22Rv1 (cell line): ENCODE data around the gene SYT8.

Experiments
- ZFX ChIP-seq: fragments of 450-650 bp; IDR thresholded peaks from 2 replicates; pipeline ENCODE4 v1.6.1; 2017; ENCODE audit warnings: antibody characterized with exemption, borderline replicate concordance
- TF ChIP-seq, protein P1 (sequence below): fragments of 450-650 bp; IDR thresholded peaks from 2 replicates; pipeline ENCODE4 v1.5.1; 2017; ENCODE audit warnings: mild to moderate bottlenecking

DNA sequence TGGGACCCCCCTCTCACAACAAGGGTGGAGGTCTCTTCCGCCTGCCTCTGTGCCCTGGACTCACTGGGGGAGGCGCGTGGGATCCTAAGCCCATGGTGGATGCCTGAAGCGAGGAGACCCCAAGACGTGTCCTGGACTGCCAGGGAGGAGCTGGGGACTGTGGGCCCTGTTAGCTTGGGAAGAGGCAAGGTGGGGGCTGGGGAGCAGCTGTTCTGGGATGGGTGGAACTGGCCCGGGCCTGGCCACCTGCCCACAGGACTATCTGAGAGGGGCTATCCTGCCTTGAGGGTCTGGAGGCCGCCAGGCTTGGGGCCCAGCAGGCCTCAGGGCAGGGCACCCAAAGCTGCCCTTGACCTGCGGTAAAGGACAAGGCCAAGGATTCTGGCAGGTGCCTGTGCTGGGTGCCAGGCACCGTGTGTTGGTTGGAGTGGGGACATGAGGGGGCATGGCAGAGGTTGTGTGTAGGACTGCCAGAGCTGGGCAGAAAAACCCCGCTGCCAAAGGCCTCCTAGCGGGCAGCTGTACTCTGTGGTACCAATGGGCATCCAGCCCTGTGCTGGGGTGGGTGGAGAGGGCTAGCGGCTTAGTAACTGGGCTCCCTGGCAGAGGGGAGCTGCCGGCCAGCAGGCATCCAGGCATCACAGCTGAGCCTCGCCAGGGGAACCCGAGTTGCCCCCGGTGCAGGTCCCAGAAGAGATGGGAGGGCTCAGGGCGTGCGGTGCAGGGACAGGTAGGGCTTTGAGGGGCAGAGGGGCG lies 18.8 kb downstream of the SYT8 start:
- TF ChIP-seq, protein P1, sequence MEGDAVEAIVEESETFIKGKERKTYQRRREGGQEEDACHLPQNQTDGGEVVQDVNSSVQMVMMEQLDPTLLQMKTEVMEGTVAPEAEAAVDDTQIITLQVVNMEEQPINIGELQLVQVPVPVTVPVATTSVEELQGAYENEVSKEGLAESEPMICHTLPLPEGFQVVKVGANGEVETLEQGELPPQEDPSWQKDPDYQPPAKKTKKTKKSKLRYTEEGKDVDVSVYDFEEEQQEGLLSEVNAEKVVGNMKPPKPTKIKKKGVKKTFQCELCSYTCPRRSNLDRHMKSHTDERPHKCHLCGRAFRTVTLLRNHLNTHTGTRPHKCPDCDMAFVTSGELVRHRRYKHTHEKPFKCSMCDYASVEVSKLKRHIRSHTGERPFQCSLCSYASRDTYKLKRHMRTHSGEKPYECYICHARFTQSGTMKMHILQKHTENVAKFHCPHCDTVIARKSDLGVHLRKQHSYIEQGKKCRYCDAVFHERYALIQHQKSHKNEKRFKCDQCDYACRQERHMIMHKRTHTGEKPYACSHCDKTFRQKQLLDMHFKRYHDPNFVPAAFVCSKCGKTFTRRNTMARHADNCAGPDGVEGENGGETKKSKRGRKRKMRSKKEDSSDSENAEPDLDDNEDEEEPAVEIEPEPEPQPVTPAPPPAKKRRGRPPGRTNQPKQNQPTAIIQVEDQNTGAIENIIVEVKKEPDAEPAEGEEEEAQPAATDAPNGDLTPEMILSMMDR, result no peak
- no peak for TF ChIP-seq ZFX
